Stimulated activated CD8-positive, alpha-beta memory T cell treated with anti-CD3 and anti-CD28 coated beads, Interleukin-12 subunit alpha, Interleukin-12 subunit beta, amount 100 ng/mL, for 24 hours (primary cell): ENCODE data around the gene HLA-DOB.
A peak's percentile ranks its signal among the peaks of the same experiment; 100 is the strongest.
"Not testable (repeated sequence)": the region's sequence is repeated elsewhere in the genome, so short reads cannot be mapped to it uniquely, and the experiment has no call there.

Experiments
- DNase-seq: peaks from one replicate; pipeline ENCODE4 v3.0.0-alpha.2; 2020; ENCODE audit errors: extremely low read depth

The HLA-DOB gene

DNA sequence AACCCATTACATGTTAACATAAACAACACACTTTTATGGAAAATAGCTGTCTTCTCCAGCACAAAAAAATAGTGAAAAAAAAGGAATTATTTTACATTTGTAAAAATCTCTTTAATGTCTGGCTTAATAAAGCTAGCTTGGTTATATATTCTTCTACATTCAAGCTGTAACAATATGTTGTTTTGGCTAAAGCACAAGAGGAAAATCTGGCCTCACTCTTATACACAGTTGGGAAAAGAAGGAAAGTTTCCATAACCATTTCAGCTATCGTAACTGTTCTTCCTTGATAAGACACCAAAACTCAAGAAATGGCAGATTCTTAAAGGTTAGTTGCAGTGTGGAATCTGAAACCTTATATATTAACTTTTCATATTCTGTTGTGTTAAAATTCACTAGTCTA, 7.6 kb downstream of the HLA-DOB start:
- no peak for DNase-seq

DNA sequence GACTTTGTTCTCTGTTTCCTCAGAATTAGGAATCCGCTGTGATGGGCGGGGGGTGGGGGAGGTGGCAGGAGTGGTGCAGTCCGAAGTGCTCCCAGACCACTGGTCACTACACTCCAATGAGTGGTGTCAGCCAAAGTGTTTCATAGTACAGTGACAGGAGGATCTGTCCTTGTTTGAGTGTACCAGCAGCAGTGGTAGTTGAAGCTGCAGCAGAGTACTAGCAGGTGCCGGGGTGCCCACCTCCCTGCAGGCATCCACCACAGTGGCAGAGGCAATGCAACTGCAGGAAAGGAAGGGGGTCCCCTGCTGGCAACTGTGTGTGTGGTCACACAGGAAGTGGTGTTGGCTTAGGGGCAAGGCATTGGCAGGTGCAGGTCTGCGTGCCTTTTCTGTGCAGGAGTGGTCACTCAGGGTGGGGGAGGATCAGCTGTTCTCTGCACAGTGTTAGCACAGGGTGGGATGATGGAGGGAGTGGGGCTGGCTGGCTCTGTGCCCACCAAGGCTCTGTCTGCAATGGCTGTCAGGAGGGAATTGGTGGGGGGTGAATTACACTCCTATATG, 9.7 kb downstream of the HLA-DOB start:
- no peak for DNase-seq

- DNase-seq, result not testable (repeated sequence)
Observed at GRCh38 chr6:32805404-32805803, 11.4 kb downstream of the HLA-DOB start.

- no peak for DNase-seq
Observed at GRCh38 chr6:32803416-32803815, 13.4 kb downstream of the HLA-DOB start.

DNA sequence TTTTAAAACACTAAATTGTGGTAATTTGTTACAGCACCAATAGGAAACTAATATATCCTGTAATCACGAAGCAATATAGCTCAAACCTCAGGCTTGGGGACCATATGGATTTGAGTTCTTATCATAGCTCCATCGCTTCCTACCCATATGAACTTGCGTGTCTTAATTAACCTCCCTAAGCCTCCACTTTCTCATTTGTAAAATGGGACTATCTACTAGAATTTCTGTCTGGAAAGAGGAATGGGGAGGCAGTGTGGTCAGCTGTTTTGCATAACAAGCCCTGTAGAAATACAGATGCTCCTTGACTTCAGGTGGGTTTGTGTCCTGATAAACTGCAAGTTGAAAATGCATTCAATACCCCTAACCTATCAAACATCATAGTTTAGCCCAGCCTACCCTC, 17.1 kb downstream of the HLA-DOB start:
- no peak for DNase-seq

DNA sequence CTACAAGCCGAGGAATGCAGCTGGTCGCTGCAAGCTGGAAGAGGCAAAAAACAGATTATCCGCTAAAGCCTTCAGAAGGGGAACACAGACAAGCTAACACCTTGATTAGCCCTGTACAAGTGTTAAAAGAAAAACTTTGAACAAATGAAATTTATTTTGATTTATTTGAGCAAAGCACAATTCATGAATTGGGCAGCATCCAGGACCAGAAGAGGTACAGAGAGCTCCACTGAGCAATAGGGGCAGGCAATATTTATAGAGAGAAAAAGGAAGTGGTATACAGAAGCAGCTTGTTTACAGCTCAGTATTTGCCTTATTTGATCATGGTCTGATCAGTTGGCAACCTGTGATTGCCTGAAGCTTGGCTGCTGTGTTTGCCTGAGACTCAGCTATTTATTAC, 17.6 kb downstream of the HLA-DOB start:
- no peak for DNase-seq

- peak; percentile 26 for DNase-seq
Observed at GRCh38 chr6:32796848-32797776, 19.7 kb downstream of the HLA-DOB start.

DNA sequence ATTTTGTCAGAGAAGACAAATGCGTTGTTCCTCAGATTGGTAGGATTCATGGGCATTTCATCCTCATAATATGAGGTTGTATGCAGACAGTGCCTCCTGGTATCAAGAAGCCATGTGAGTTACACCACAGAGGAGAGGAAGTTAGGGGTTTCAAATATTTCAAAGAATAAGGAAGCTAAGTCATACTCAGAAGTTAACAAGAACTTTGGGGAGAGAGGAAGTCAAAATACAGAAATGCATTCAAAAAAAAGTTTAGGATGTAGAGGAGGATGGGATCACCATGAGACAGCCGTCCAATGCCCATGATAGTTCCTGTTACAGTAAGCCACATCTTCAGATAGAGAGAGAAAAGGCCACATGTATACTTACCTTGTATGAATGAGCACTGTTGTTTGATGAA, 22.3 kb downstream of the HLA-DOB start:
- DNase-seq, result no peak

DNA sequence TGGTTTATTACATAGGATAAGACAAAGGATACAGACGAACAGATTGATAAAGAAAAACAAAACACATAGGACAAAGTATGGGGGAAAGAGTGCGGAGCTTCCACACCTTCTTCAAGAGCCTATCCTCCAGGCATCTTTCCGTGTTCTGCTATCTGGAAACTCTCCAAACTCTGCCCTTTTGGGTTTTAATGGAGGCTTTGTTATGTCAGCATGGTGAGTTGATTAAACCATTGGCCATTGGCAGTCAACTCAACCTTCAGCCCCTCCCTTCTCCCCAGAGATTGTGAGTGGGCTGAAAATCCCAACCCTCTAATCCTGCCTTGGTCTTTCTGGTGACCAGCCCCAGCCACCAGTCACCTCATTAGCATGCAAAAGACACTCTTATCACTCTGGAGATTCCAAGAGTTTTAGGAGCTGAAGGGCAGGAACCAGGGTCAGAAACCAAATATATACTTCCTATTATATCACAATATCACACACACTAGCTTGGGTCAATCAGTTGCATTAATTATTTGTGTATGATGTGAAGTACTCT, 23.8 kb downstream of the HLA-DOB start:
- DNase-seq, result no peak

- no peak for DNase-seq
Observed at GRCh38 chr6:32790306-32790705, 26.5 kb downstream of the HLA-DOB start.

DNA sequence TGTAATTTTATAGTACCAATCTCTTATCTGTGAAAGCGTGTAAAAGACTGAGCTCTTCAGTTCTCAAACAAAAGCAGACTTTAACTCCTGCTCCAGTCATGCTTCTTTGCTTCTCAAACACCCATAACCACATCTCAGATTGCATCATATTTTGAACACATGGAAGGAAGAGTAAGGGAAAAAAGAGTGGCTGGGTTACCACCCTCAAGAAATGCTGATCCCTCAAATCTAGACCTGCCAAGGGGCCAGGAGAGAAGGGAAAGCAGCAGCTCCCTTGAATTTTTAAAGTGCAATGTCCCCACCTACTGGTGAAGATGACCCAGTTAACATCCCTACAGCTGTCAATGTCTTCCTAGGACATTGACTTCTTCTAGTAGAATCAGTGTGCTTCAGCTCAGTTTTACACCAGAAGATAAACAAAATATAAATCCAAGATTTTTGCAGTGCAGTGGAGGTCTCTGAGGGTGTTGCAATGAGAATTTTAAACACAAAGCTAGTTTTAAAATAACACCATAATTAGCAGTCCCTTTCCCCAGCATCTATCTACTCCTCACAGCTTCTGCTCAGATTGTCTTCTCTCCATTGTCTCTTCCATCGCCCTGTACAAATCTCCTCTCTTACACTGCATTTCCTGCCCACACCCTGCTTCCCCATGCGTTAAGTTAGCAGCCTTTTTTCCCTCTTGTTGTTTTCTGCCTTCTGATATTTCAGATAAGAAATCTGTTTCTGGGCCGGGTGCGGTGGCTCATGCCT, 30.8 kb downstream of the HLA-DOB start:
- DNase-seq, result no peak

DNA sequence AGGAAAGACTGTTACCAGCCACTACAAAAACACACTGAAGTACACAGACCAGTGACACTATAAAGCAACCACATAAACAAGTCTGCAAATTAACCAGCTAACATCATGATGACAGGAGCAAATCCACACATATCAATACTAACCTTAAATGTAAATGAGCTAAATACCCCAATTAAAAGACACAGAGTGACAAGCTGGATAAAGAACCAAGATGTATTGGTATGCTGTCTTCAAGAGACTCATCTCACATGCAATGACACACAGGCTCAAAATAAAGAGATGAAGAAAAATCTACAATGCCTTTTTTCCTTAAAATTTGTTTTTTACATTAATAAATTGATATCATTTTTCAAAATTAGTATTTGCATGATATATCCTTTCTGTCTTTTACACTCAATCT, 33.9 kb downstream of the HLA-DOB start:
- not testable (repeated sequence) for DNase-seq

- DNase-seq, result no peak
Observed at GRCh38 chr6:32779036-32779435, 37.8 kb downstream of the HLA-DOB start.

DNA sequence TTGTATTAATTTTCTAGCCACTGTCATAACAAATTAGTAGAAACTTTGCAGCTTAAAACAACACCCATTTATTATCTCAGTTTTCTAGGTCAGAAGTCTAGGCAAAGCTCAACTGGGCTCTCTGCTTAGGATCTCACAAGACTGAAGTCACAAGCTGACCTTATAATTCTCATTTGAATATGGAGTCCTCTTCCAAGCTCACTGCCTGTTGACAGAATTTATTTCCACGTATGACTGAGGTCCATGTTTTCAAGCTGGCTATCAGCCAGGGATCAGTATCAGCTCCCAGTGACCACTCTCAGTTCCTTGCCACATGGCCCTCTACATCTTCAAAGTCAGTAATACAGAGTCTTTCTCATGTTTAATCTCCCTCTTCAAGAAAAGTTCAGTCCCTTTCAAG, 41.7 kb downstream of the HLA-DOB start:
- DNase-seq, result no peak

GRCh38 chr6:32774426-32774825, 42.4 kb downstream of the HLA-DOB start:
- DNase-seq, result no peak

DNA sequence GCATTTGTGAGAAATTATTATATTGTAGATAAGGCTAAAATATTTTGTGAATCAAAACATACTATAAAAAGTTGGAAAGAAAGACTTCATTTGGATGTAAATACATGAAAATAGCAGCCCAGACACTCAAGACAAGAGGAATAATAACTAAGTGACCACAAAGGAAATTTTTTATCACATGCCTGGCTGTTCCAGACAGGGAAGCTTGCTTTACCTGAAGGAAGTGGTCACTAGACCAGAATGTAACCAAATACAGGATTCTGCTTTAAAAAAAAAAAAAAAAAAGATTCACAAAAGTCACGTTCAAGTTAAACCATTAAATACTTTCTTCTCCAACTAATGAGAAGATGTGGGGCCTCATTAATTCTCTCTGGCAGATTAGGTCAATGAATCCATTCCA, 44.1 kb downstream of the HLA-DOB start:
- no peak for DNase-seq

DNA sequence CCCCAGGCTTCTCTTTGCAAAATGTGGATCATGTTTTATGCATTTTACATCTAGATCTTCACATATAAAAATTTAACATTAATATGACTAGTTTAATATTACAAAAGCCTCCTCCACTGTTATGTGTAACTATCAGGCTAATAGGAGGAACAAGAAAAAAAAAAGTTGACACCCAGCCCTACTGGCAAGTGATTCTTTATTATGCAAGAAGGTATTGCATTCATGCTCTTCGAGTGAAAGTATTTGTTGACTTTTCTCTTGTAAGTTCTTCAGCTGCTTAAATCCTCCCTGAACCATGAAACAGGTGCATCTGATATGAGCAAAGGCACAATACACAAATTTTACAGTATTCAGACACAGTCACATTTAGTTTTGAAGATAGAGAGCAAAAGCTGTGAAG, 52.8 kb downstream of the HLA-DOB start:
- DNase-seq, result no peak

- DNase-seq, result no peak
Observed at GRCh38 chr6:32763421-32763820, 53.4 kb downstream of the HLA-DOB start, which contains the start of gene HLA-DQB2. Gene HLA-DQB2 (minus strand): TSS chr6:32763532. CDS start chr6:32763470, 62 bp downstream.
